ENCODE results near the gene CETN1. TPM values are rescaled to one million over a fixed set of nuclear protein-coding genes. Genes with fewer than 3 reads are reported as not detected.

CETN1 gene
- polyA plus RNA-seq, 3 donors = not detected

GRCh38 chr18:622289-622688 lies 42.1 kb downstream of the CETN1 start:
- no peaks in the 10 kb centered on the region for H3K36me3 ChIP-seq (replicated peaks in 1 of 2; ENCODE audit: control insufficient read depth in 1 of 2, insufficient read depth in 2 of 2, low read length in 2 of 2)
- H3K9me3 ChIP-seq (replicated peaks in 1 of 2; ENCODE audit: control insufficient read depth in 1 of 2, insufficient read depth in 1 of 2, low read length in 2 of 2) = no peaks in the 10 kb centered on the region
- H3K79me2 ChIP-seq (ENCODE audit: insufficient read depth, low read length) = no peaks in the 10 kb centered on the region
- no peak overlapping the region for H3K9ac ChIP-seq (ENCODE audit: insufficient read depth, low read length, poor library complexity, severe bottlenecking)
- Mint-ChIP-seq H3K27me3 (ENCODE audit: low read depth in 3 of 3) (peaks cover 9 to 18% (median 10%) of the 10 kb centered on the region in 3 donors), H3K36me3 (no peaks in the 10 kb centered on the region), H3K9me3 (no peaks in the 10 kb centered on the region), H3K27ac (no peak overlapping the region), H3K4me3 (no peak overlapping the region), H3K4me1 (no peaks in the 10 kb centered on the region)
- no peaks in the 10 kb centered on the region for H4K20me1 ChIP-seq (ENCODE audit: insufficient read depth, low read length)
- H3K27me3 ChIP-seq (ENCODE audit: control insufficient read depth in 2 of 2, insufficient read depth in 2 of 2, low read length in 2 of 2) = peaks cover 4 to 5% of the 10 kb centered on the region in 2 donors
- intact Hi-C loops (cut with micrococcal nuclease) = no loop called here
- no peak overlapping the region for H3K4me2 ChIP-seq (replicated peaks; ENCODE audit: extremely low read depth, low read length, poor library complexity, severe bottlenecking)
- no peaks in the 10 kb centered on the region for H3K4me1 ChIP-seq (ENCODE audit: control insufficient read depth in 1 of 2, insufficient read depth in 2 of 2, low read length in 2 of 2)
- H3K4me3 ChIP-seq (replicated peaks in 1 of 3; ENCODE audit: low read depth in 2 of 3, low read length in 3 of 3) = no peak overlapping the region
- TF ChIP-seq CTCF (IDR thresholded peaks at IDR 0.05) = no peak
- no peak overlapping the region for H2AFZ ChIP-seq (ENCODE audit: insufficient read depth, low read depth, low read length, poor library complexity, severe bottlenecking)
- H3K27ac ChIP-seq (ENCODE audit: low read depth in 1 of 2, low read length in 2 of 2) = no peak overlapping the region
- no peak for DNase-seq
- 98% methylated on average over 6 of the region's 6 CpGs for WGBS (ENCODE audit: insufficient coverage)

DNA sequence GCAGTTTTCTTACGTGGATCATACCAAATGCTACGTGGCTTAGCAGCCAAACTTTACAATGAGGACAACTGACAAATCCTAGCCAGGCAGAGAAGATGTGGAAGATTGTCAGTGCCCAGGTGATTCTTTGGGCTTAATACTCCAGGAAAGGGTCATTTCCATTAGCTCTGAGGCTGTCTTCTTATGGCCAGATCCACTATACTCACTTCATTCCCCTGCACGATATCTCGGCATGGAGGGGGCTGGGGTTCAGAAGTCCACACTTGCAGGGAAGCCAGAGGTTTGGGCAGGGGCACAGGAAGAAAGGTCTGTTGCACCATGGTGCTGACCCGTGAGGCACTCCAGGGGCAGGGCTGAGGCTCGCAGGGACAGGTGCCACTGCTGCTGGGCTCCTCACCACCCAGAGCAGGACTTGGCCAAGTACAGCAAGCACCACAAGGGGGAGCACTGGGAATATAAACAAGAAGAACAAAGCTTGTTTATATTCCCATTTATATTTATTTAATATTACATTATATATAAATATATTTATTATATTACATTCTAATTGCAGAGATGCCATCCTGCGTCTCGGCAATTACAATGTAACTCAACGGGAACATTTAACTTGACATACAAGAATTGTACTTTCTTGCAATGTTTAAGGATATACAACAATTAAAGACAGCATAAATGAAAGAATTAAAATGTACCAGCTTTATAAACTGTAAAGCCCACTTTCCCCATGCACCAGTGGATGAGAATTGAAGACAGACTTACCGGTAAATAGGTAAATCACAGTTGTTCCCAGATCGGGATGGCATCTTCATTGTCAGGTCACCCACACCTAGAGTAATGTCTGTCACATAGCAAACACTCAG lies 43.8 kb downstream of the CETN1 start:
- Mint-ChIP-seq H3K27ac (peak overlapping the region in 1 of 7 donors; percentile 23), H3K4me3 (no peak overlapping the region), H3K4me1 (no peaks in the 10 kb centered on the region), H3K9me3 (no peaks in the 10 kb centered on the region), H3K36me3 (no peaks in the 10 kb centered on the region), H3K27me3 (ENCODE audit: low read depth in 3 of 3) (peaks cover 9 to 24% (median 13%) of the 10 kb centered on the region in 3 donors)
- Histone ChIP-seq H3K27ac (ENCODE audit: low read depth in 1 of 2, low read length in 2 of 2) (no peak overlapping the region), H3K9ac (ENCODE audit: insufficient read depth, low read length, poor library complexity, severe bottlenecking) (no peak overlapping the region), H3K4me2 (replicated peaks; ENCODE audit: extremely low read depth, low read length, poor library complexity, severe bottlenecking) (no peak overlapping the region), H3K4me1 (ENCODE audit: control insufficient read depth in 1 of 2, insufficient read depth in 2 of 2, low read length in 2 of 2) (no peaks in the 10 kb centered on the region), H3K79me2 (ENCODE audit: insufficient read depth, low read length) (no peaks in the 10 kb centered on the region), H2AFZ (ENCODE audit: insufficient read depth, low read depth, low read length, poor library complexity, severe bottlenecking) (no peak overlapping the region), H3K4me3 (replicated peaks in 1 of 3; ENCODE audit: low read depth in 2 of 3, low read length in 3 of 3) (no peak overlapping the region), H3K27me3 (ENCODE audit: control insufficient read depth in 2 of 2, insufficient read depth in 2 of 2, low read length in 2 of 2) (peaks cover 4 to 5% of the 10 kb centered on the region in 2 donors), H3K36me3 (replicated peaks in 1 of 2; ENCODE audit: control insufficient read depth in 1 of 2, insufficient read depth in 2 of 2, low read length in 2 of 2) (no peaks in the 10 kb centered on the region), H3K9me3 (replicated peaks in 1 of 2; ENCODE audit: control insufficient read depth in 1 of 2, insufficient read depth in 1 of 2, low read length in 2 of 2) (no peaks in the 10 kb centered on the region), H4K20me1 (ENCODE audit: insufficient read depth, low read length) (no peaks in the 10 kb centered on the region)
- peak; percentile 88 for TF ChIP-seq CTCF (IDR thresholded peaks at IDR 0.05)
- DNase-seq = peak; percentile 29 to 48 (median 35)
- intact Hi-C loops (cut with micrococcal nuclease) = no loop called here
- 67% methylated on average over 3 of the region's 11 CpGs for WGBS (ENCODE audit: insufficient coverage)
